Myocyte (in vitro differentiated cells): ENCODE measurements around the gene CALML6. TPM values are rescaled to one million over a fixed set of nuclear protein-coding genes. Genes with fewer than 3 reads are reported as not detected.

Experiments
- DNase-seq: peaks from one replicate; pipeline ENCODE4 v3.0.0-alpha.2; 2012; ENCODE audit warnings: low read depth
- total RNA-seq: library from RNA; depleted of rRNA; stranded (reverse); fragments of >200 nt; gene quantifications from 2 replicates; pipeline ENCODE4 v1.2.3, GENCODE V29; 2014

CALML6 gene
- total RNA-seq, 1 donor from 2014 or later = 0.27 TPM

DNA sequence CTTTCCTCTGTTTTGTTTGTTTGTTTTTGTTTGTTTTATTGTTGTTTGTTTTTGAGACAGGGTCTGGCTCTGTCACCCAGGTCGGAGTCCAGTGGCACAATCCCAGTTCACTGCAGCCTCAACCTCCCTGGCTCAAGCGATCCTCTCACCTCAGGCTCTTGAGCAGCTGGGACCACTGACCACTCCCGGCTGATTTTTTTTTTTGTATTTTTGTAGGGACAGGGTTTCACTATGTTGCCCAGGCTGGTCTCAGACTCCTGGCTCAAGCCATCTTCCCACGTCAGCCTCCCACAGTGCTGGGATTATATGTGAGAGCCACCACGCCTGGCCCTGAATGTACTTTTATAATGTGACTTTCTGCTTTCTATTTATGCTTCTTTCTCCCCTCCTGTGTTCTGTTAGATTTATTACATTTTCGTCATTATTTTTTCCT is 5.0 kb upstream of the CALML6 start:
- no peak for DNase-seq

- DNase-seq = no peak
Observed at GRCh38 chr1:1910651-1911331, 4.3 kb upstream of the CALML6 start.

GRCh38 chr1:1911350-1912041 is 3.6 kb upstream of the CALML6 start:
- DNase-seq = no peak

- DNase-seq = peak; percentile 60
Observed at GRCh38 chr1:1914101-1914970, 724 bp upstream of the CALML6 start.

GRCh38 chr1:1915911-1916840 is 1.1 kb downstream of the CALML6 start:
- DNase-seq = no peak

DNA sequence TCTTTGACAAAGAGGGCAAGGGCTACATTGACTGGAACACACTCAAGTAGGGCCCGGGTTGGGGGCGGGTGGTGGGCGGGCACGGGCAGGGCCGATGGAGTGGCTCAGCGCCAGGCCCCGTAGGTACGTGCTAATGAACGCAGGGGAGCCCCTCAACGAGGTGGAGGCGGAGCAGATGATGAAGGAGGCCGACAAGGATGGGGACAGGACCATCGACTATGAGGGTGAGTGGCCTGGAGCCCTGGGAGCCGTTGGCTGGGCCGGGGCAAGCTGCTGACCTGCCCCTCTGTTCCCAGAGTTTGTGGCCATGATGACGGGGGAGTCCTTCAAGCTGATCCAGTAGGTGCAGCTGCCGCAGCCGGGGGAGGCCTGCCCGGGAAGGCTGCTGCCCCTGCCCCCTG is 1.8 kb downstream of the CALML6 start:
- no peak for DNase-seq

GRCh38 chr1:1917304-1917976 is 2.4 kb downstream of the CALML6 start:
- peak; percentile 19 for DNase-seq

- DNase-seq = no peak
Observed at GRCh38 chr1:1917995-1918900, 3.2 kb downstream of the CALML6 start.

DNA sequence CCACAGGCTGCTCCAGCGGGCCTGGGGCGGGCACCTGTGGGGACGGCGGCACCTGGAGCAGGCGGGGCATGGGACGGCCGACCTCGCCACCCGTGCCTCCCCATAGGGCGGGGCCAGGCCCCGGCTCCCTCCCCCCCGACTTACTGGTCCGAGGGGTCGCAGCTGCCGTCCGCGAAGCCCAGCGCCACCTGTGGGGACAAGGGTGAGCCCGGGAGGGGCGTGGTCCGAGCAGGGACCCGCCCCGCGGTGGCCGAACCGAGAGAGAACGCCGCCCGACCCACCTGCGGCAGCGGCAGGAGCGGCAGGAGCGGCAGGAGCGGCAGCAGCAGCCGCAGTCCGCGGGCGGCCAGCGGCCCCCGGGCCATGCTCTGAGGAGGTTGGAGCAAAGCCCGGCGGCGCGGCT is 3.8 kb downstream of the CALML6 start, which contains the start of gene TMEM52:
TSS of gene TMEM52 (minus strand) at position 379 of the 403 bp plus-strand sequence. CDS start at position 365, 14 bp downstream.
- DNase-seq = no peak

GRCh38 chr1:1919304-1920056 is 4.4 kb downstream of the CALML6 start:
- peak; percentile 68 for DNase-seq

DNA sequence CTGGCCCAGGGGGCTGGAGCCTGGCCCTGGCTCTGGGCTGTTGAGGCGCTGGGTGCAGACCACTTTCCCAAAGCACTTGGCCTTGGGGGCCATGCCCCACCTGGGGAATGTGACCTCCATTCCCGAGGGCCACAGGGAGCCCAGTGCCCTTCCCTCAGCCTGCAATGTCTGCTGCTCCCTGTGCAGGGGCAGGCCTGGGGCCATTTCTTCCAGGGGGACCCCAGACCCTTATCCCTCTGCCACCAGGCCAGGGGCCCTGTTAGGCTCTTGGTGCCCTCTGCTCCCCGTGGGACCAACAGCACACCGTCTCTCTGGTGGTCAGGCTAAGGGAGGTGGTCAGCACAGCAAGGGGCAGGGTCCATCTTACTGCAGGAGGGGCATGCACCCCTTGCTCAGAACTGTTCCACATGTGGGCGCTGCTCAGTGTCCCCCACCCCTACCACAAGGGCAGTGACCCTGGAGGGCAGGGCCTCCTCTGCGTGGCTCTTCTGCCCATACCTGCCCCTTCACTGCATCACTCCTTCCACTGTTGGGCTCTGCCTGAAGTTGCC is 5.1 kb downstream of the CALML6 start:
- DNase-seq = no peak

DNA sequence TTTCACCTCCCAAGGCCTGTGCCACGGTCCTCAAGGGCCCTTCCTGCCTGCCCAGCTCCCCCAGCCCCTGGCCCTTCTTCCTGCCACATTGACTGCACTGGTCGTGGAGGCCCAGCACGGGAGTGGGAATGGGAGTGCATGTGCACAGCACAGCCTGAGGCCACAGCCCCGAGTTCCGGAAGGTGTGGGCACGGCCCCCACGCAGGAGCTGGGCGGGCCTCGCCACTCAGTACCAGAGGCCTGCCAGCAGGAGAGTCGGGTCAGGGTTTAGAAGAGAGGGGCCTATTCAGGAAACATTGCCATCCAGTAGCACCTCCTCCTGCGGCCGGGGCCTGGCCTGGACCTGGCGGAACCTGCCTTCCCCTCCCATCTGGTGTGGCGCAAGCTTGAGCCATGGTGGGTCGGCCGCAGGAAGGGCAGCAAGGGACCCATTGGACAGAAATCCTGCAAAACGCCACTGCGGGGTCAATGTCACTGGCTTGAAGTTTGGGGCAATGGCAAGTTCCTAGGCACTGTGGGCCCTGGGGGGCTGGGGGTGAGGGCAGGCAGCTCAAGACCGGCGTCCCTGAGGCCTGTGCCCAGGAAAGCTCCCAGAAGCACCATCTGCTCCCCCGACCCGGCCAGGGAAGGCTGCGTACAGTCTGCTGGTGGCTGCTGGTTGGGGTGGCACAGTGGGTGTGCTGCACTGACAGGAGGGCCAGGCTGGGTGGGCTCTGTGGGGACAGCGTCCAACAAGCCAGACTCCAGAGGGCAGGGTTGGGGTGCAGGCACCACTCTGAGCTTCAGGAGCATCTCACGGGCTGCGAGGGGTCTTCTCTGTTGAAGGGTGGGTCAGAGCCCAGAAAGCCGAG is 5.8 kb downstream of the CALML6 start:
- no peak for DNase-seq

- DNase-seq = no peak
Observed at GRCh38 chr1:1921459-1921862, 6.4 kb downstream of the CALML6 start.

DNA sequence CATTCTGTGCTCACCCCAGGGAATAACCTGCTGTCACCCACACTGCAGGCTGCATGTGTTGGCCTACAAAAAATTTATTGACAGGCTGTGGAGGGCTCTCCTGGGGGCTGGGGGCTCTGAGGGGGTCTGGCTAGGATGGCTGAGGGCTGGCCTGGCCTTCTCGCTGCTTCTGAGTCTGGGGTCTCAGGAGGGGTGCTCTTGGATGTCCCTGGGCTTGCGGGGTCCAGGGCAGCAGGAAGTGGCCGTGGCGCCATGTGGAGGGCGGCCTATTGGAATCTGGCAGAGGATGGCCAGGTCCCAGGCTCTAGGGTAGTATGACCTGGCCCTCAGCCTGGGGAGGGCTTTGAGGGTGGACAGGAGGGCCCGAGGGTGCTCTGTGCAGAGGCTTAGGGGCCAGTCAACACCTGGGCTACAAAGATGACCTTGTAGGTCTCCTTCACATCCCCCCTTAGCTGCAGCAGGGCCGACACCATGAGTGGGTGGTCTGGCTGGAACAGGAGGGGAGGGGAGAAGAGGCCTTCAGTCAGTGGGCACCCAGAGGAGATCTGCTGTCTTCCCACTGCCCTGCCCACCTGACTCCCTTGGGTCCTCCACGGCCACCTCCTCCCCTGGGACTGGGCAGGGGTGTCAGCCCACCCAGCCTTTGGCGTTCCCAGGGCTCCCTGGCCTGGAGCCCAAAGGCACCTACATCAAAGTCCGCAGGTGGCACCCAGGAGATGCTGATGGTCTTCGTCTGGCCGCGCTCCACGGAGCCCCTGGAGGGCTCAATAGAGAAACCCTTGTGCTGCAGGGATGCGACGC is 7.0 kb downstream of the CALML6 start:
- DNase-seq = no peak

GRCh38 chr1:1922702-1922955 is 7.6 kb downstream of the CALML6 start:
- DNase-seq = no peak
